Testis (tissue), 2 donors: ENCODE measurements around the gene COLEC11.

Experiments
- CTCF ChIP-seq, 3 experiments: fragments of 450-650 bp in 2 of 3; fragments of 200-600 bp in 1 of 3; sonication (generic) in 1 of 3; IDR thresholded peaks; one replicate each; pipeline ENCODE4 v1.5.1; 2016 to 2019; ENCODE audit warnings: antibody characterized with exemption in 3 of 3, mild to moderate bottlenecking in 2 of 3, moderate library complexity in 1 of 3
- POLR2A ChIP-seq: fragments of 450-650 bp; IDR thresholded peaks from one replicate; pipeline ENCODE4 v1.6.1; 2017; ENCODE audit warnings: antibody characterized with exemption, mild to moderate bottlenecking, moderate library complexity

DNA sequence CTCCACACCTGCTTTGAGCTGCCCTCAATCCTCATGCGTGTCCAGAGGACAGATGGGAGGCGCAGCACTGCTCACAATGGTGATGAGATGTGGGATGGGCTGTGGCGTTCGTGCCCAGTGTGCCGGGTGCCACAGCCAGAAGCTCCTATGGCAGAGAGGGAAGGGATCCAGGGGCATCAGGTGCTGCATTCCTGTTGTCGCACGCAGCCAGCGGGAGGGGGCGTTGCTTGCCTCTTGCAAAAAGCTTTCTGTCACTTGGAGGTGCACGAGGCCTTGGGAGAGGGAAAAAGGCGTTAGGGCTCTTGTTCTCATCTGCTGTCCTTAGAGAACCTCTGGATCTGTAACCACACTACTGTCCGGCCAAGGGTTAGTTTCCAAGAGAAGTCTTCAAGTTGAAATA is 33.9 kb downstream of the COLEC11 start:
- no peak for TF ChIP-seq CTCF (IDR thresholded peaks at IDR 0.05)
- no peak for TF ChIP-seq POLR2A
